Rectal smooth muscle tissue (tissue), 1 donor: Measurements from ENCODE around the gene CGREF1.

ENCODE experiments used
- H3K27ac ChIP-seq: one replicate; pipeline ENCODE4 v1.7.0; 2013; ENCODE audit warnings: low read depth, low read length, inconsistent platforms
- H3K27me3 ChIP-seq: one replicate; pipeline ENCODE4 v1.7.0; 2013; ENCODE audit warnings: low read length; ENCODE audit not compliant: control insufficient read depth, insufficient read depth
- H3K36me3 ChIP-seq: one replicate; pipeline ENCODE4 v1.7.0; 2013; ENCODE audit warnings: low read length; ENCODE audit not compliant: control insufficient read depth, insufficient read depth
- H3K4me1 ChIP-seq: one replicate; pipeline ENCODE4 v1.7.0; 2013; ENCODE audit warnings: low read length; ENCODE audit not compliant: control insufficient read depth, insufficient read depth
- H3K4me3 ChIP-seq: one replicate; pipeline ENCODE4 v1.7.0; 2013; ENCODE audit warnings: low read length
- H3K9ac ChIP-seq: one replicate; pipeline ENCODE4 v1.7.0; 2013; ENCODE audit warnings: low read length

CGREF1 gene

DNA sequence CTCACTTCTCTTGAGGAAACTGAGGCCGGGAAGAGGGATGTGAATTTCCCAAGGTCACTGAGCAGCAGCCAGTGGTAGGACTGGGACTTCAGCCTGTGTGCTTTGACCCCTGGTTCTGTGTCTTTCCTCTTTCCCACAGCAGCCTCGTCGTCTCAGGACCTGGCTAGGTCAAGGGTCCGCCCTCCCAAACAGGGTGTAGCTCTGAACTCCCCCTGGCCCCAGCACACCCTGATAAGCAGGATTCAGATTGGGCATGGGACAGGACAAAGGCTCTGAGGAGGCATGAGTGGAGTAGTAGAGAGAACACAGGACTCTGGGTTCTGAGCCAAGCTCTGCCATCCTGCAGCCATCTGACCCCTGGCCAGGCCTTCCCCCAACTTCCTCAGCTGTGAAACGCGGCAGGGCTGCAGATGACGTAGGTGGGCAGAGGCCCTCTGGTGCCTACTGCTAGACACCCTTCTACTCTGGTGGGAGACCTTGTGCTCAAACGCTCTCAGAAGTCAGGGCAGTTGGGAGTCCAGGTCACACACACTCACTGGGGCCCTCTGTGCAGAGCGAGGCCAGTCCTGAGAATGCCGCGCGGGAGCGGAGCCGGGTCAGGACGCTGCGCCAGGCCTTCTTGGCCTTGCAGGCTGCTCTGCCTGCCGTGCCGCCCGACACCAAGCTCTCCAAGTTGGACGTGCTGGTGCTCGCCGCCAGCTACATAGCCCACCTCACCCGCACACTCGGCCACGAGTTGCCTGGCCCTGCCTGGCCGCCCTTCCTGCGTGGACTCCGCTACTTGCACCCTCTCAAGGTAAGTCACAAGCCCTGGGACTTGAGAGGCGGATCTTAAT lies 30.9 kb upstream of the CGREF1 start:
- Histone ChIP-seq H3K36me3 (no peaks in the 10 kb centered on the region), H3K4me3 (no peak overlapping the region), H3K27me3 (no peaks in the 10 kb centered on the region), H3K9ac (no peak overlapping the region), H3K4me1 (no peaks in the 10 kb centered on the region), H3K27ac (no peak overlapping the region)

GRCh38 chr2:27148801-27149439 lies 30.0 kb upstream of the CGREF1 start, which contains the start of gene TCF23:
TCF23 (plus strand) TSS chr2:27149004; CDS start chr2:27149134, 130 bp downstream.
- Histone ChIP-seq H3K4me1 (no peaks in the 10 kb centered on the region), H3K9ac (no peak within 1 kb of the TSS), H3K36me3 (no peaks in the 10 kb centered on the region), H3K4me3 (no peak within 1 kb of the TSS), H3K27ac (no peak within 1 kb of the TSS), H3K27me3 (no peaks in the 10 kb centered on the region)

DNA sequence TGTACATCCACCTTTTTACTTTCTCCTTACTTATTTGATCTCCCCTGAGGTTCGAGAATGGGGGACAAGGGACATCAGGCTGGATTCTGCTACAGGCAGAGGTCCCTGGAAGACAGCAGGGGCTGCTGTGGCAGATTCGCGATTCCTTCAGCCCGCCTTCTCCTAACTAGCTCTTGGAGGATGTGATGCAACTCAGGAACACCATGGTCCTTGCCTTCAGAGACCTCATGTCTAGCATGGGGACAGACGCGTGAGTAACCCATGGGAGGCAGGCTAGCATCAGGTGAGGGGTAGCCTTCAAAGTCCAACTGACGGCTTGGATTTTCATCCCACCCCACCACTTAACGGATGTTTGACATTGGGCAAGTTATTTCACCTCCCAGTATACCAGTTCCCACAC lies 29.0 kb upstream of the CGREF1 start:
- no peak overlapping the region for H3K27ac ChIP-seq
- no peaks in the 10 kb centered on the region for H3K4me1 ChIP-seq
- H3K9ac ChIP-seq: no peak overlapping the region
- no peak overlapping the region for H3K4me3 ChIP-seq
- H3K27me3 ChIP-seq: no peaks in the 10 kb centered on the region
- no peaks in the 10 kb centered on the region for H3K36me3 ChIP-seq

- no peaks in the 10 kb centered on the region for H3K36me3 ChIP-seq
- no peaks in the 10 kb centered on the region for H3K4me1 ChIP-seq
- no peaks in the 10 kb centered on the region for H3K27me3 ChIP-seq
- no peak overlapping the region for H3K27ac ChIP-seq
- H3K9ac ChIP-seq: no peak overlapping the region
- H3K4me3 ChIP-seq: no peak overlapping the region
Measured at GRCh38 chr2:27145682-27146081, 26.8 kb upstream of the CGREF1 start.

GRCh38 chr2:27143285-27143684 lies 24.4 kb upstream of the CGREF1 start:
- Histone ChIP-seq H3K36me3 (no peaks in the 10 kb centered on the region), H3K27ac (no peak overlapping the region), H3K9ac (no peak overlapping the region), H3K27me3 (no peaks in the 10 kb centered on the region), H3K4me3 (no peak overlapping the region), H3K4me1 (no peaks in the 10 kb centered on the region)

- Histone ChIP-seq H3K4me3 (no peak within 1 kb of the TSS), H3K27ac (no peak within 1 kb of the TSS), H3K9ac (no peak within 1 kb of the TSS), H3K36me3 (no peaks in the 10 kb centered on the region), H3K27me3 (no peaks in the 10 kb centered on the region), H3K4me1 (no peaks in the 10 kb centered on the region)
Measured at GRCh38 chr2:27139310-27139709, 20.4 kb upstream of the CGREF1 start, which contains the start of gene PRR30. PRR30 (minus strand) TSS chr2:27139410; CDS start chr2:27138329, 1,081 bp downstream.

GRCh38 chr2:27138111-27138510 lies 19.2 kb upstream of the CGREF1 start:
- Histone ChIP-seq H3K4me1 (peaks cover 6% of the 10 kb centered on the region), H3K9ac (no peak overlapping the region), H3K27me3 (no peaks in the 10 kb centered on the region), H3K4me3 (no peak overlapping the region), H3K36me3 (no peaks in the 10 kb centered on the region), H3K27ac (no peak overlapping the region)

- H3K9ac ChIP-seq: no peak overlapping the region
- H3K4me3 ChIP-seq: no peak overlapping the region
- H3K27ac ChIP-seq: no peak overlapping the region
- H3K27me3 ChIP-seq: no peaks in the 10 kb centered on the region
- H3K4me1 ChIP-seq: peaks cover 7% of the 10 kb centered on the region
- H3K36me3 ChIP-seq: no peaks in the 10 kb centered on the region
Measured at GRCh38 chr2:27137322-27137935, 18.5 kb upstream of the CGREF1 start.

GRCh38 chr2:27136751-27137150 lies 17.8 kb upstream of the CGREF1 start:
- no peaks in the 10 kb centered on the region for H3K27me3 ChIP-seq
- no peak overlapping the region for H3K4me3 ChIP-seq
- peaks cover 4% of the 10 kb centered on the region for H3K36me3 ChIP-seq
- H3K27ac ChIP-seq: no peak overlapping the region
- H3K4me1 ChIP-seq: peaks cover 7% of the 10 kb centered on the region
- H3K9ac ChIP-seq: no peak overlapping the region

- Histone ChIP-seq H3K4me3 (no peak overlapping the region), H3K27me3 (no peaks in the 10 kb centered on the region), H3K4me1 (peaks cover 7% of the 10 kb centered on the region), H3K9ac (no peak overlapping the region), H3K36me3 (peaks cover 14% of the 10 kb centered on the region), H3K27ac (no peak overlapping the region)
Measured at GRCh38 chr2:27135478-27135955, 16.6 kb upstream of the CGREF1 start.

DNA sequence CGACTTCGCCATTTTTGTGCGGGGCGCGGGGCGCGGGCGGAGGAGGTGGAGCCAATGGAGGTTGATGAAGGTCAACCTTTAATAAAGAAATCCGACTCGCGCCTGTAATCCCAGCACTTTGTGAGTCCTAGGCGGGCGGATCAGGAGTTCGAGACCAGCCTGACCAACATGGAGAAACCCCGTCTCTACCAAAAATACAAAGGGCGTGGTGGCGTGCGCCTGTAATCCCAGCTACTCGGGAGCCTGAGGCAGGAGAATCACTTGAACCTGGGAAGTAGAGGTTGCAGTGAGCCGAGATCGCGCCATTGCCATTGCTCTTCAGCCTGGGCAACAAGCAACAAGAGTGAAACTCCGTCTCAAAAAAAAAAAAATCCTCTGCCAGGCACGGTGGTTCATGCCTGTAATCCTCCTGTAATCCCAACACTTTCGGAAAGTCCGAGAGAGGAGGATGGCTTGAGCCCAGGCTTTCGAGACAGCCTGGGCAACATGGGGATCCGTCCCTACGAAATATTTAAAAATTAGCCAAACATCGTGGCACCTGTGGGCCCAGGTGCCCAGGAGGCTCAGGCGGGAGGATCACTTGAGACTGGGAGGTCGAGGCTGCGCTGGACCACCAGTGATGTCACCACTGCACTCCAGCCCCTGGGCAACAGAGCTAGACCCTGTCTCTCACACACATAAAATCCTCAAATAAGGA lies 16.0 kb upstream of the CGREF1 start:
- peaks cover 18% of the 10 kb centered on the region for H3K36me3 ChIP-seq
- H3K4me1 ChIP-seq: peaks cover 7% of the 10 kb centered on the region
- H3K4me3 ChIP-seq: peak overlapping the region; percentile 91
- peak overlapping the region; percentile 70 for H3K27ac ChIP-seq
- H3K9ac ChIP-seq: no peak overlapping the region
- no peaks in the 10 kb centered on the region for H3K27me3 ChIP-seq
